ENCODE data around the gene CXCL5.
"Not testable (repeated sequence)": the region's sequence is repeated elsewhere in the genome, so short reads cannot be mapped to it uniquely, and the experiment has no call there.

Gene CXCL5

GRCh38 chr4:74015126-74015780 is 16.8 kb upstream of the CXCL5 start:
- no peak for DNase-seq (ENCODE audit: low read depth)

GRCh38 chr4:74014332-74014731 is 15.9 kb upstream of the CXCL5 start:
- DNase-seq (ENCODE audit: low read depth), result no peak

- DNase-seq (ENCODE audit: low read depth), result no peak
Observed at GRCh38 chr4:74013264-74013663, 14.8 kb upstream of the CXCL5 start.

GRCh38 chr4:74012130-74012529 is 13.7 kb upstream of the CXCL5 start:
- DNase-seq (ENCODE audit: low read depth), result no peak

GRCh38 chr4:74009307-74009706 is 10.8 kb upstream of the CXCL5 start:
- no peak for DNase-seq (ENCODE audit: low read depth)

- no peak for DNase-seq (ENCODE audit: low read depth)
Observed at GRCh38 chr4:74006009-74006476, 7.6 kb upstream of the CXCL5 start.

- no peak for DNase-seq (ENCODE audit: low read depth)
Observed at GRCh38 chr4:74005528-74005927, 7.1 kb upstream of the CXCL5 start.

GRCh38 chr4:74004668-74005067 is 6.2 kb upstream of the CXCL5 start:
- DNase-seq (ENCODE audit: low read depth), result no peak

GRCh38 chr4:74000301-74000700 is 1.8 kb upstream of the CXCL5 start:
- DNase-seq (ENCODE audit: low read depth), result no peak

- DNase-seq (ENCODE audit: low read depth), result no peak
Observed at GRCh38 chr4:73992050-73992449, 6.4 kb downstream of the CXCL5 start.

- DNase-seq (ENCODE audit: low read depth), result no peak
Observed at GRCh38 chr4:73991742-73992000, 6.8 kb downstream of the CXCL5 start.

- no peak for DNase-seq (ENCODE audit: low read depth)
Observed at GRCh38 chr4:73990988-73991741, 7.3 kb downstream of the CXCL5 start.

GRCh38 chr4:73989928-73990327 is 8.5 kb downstream of the CXCL5 start:
- no peak for DNase-seq (ENCODE audit: low read depth)

- no peak for DNase-seq (ENCODE audit: low read depth)
Observed at GRCh38 chr4:73989031-73989430, 9.4 kb downstream of the CXCL5 start.

- no peak for DNase-seq (ENCODE audit: low read depth)
Observed at GRCh38 chr4:73988061-73988460, 10.4 kb downstream of the CXCL5 start, which contains the start of gene PPBP. PPBP (minus strand) TSS chr4:73988190; CDS start chr4:73988103, 87 bp downstream.

- DNase-seq (ENCODE audit: low read depth), result no peak
Observed at GRCh38 chr4:73985528-73985852, 13.0 kb downstream of the CXCL5 start.

- no peak for DNase-seq (ENCODE audit: low read depth)
Observed at GRCh38 chr4:73984736-73985527, 13.5 kb downstream of the CXCL5 start.

GRCh38 chr4:73981175-73981574 is 17.3 kb downstream of the CXCL5 start:
- DNase-seq (ENCODE audit: low read depth), result not testable (repeated sequence)

GRCh38 chr4:73979407-73979957 is 19.0 kb downstream of the CXCL5 start:
- DNase-seq (ENCODE audit: low read depth), result no peak

- no peak for DNase-seq (ENCODE audit: low read depth)
Observed at GRCh38 chr4:73978886-73979285, 19.6 kb downstream of the CXCL5 start.

GRCh38 chr4:73976716-73977115 is 21.8 kb downstream of the CXCL5 start:
- DNase-seq (ENCODE audit: low read depth), result no peak

GRCh38 chr4:73976217-73976616 is 22.3 kb downstream of the CXCL5 start:
- DNase-seq (ENCODE audit: low read depth), result no peak

GRCh38 chr4:73974352-73974751 is 24.1 kb downstream of the CXCL5 start:
- no peak for DNase-seq (ENCODE audit: low read depth)

All from stimulated activated CD8-positive, alpha-beta memory T cell treated with anti-CD3 and anti-CD28 coated beads, Interleukin-7, amount 100 ng/mL, for 24 hours (primary cell).